ENCODE data around the gene XXYLT1. TPM values are rescaled to one million over a fixed set of nuclear protein-coding genes. Genes with fewer than 3 reads are reported as not detected.

Gene XXYLT1
- total RNA-seq, 1 donor from 2014 or later = 41.1 TPM

- TF ChIP-seq CTCF (conservative IDR thresholded peaks at IDR 0.05) = no peak
- peak overlapping the region; percentile 31 for H3K4me3 Mint-ChIP-seq
- H3K9me3 Mint-ChIP-seq = no peaks in the 10 kb centered on the region
- no peaks in the 10 kb centered on the region for H3K27me3 Mint-ChIP-seq (ENCODE audit: low read depth)
- no peak for DNase-seq (ENCODE audit: low read depth, low spot score)
- H3K36me3 Mint-ChIP-seq (ENCODE audit: low read depth) = peaks cover 2% of the 10 kb centered on the region
- H3K4me1 Mint-ChIP-seq = peaks cover 25% of the 10 kb centered on the region
- no peak overlapping the region for H3K27ac Mint-ChIP-seq (ENCODE audit: unreplicated experiment)
Measured at GRCh38 chr3:195256639-195257453, 14.1 kb downstream of the XXYLT1 start.

GRCh38 chr3:195255571-195256501, 15.1 kb downstream of the XXYLT1 start:
- Mint-ChIP-seq H3K4me3 (no peak overlapping the region), H3K27ac (ENCODE audit: unreplicated experiment) (no peak overlapping the region)
- DNase-seq (ENCODE audit: low read depth, low spot score) = no peak

GRCh38 chr3:195255176-195255500, 15.8 kb downstream of the XXYLT1 start:
- DNase-seq (ENCODE audit: low read depth, low spot score) = no peak
- no peak overlapping the region for H3K4me3 Mint-ChIP-seq
- no peaks in the 10 kb centered on the region for H3K9me3 Mint-ChIP-seq
- TF ChIP-seq CTCF (conservative IDR thresholded peaks at IDR 0.05) = no peak
- H3K27ac Mint-ChIP-seq (ENCODE audit: unreplicated experiment) = peak overlapping the region; percentile 73
- H3K27me3 Mint-ChIP-seq (ENCODE audit: low read depth) = no peaks in the 10 kb centered on the region
- peaks cover 24% of the 10 kb centered on the region for H3K4me1 Mint-ChIP-seq
- peaks cover 2% of the 10 kb centered on the region for H3K36me3 Mint-ChIP-seq (ENCODE audit: low read depth)

More at GRCh38 chr3:195255571-195256501, 15.1 kb downstream of the XXYLT1 start:
- Mint-ChIP-seq H3K4me1 (peaks cover 28% of the 10 kb centered on the region), H3K36me3 (ENCODE audit: low read depth) (peaks cover 2% of the 10 kb centered on the region), H3K27me3 (ENCODE audit: low read depth) (no peaks in the 10 kb centered on the region), H3K9me3 (no peaks in the 10 kb centered on the region)
- TF ChIP-seq CTCF (conservative IDR thresholded peaks at IDR 0.05) = no peak

DNA sequence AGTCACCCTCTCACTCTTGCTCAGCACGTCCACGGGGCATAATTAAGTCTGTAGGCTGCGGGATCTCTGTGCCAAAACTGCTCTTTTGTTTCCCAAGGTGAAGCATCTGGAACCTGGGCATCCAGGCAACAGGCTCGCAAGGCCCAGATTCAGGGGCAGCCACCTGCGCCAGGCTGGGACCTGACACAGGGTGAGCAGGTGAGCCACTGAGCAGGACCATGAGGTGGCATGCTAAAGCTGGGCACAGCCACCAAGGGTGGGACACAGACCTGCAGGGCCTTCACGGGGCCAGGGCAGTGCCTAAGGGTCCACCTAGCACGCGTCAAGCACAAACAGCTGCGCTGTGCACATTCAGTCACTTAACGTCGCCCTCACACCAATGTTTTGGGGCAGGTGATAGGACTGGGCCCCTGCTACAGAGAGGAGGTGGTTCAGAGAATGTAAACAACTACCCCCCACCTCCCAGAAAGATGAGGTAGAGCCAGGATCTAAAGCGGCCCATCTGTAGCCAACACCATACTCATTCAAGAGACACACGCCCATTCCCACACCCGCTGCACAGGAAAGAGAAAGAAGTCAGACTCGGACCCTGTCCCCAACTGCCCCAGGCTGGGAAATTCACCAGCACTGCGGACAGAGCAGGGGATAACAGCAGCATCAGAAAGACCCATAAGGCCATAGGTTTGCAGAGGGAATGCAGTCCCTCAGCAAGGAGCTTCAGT, 16.3 kb downstream of the XXYLT1 start:
- Mint-ChIP-seq H3K27ac (ENCODE audit: unreplicated experiment) (peak overlapping the region; percentile 73), H3K27me3 (ENCODE audit: low read depth) (no peaks in the 10 kb centered on the region), H3K9me3 (no peaks in the 10 kb centered on the region), H3K4me1 (peaks cover 24% of the 10 kb centered on the region), H3K4me3 (no peak overlapping the region), H3K36me3 (ENCODE audit: low read depth) (peaks cover 2% of the 10 kb centered on the region)
- DNase-seq (ENCODE audit: low read depth, low spot score) = no peak
- TF ChIP-seq CTCF (conservative IDR thresholded peaks at IDR 0.05) = no peak

DNA sequence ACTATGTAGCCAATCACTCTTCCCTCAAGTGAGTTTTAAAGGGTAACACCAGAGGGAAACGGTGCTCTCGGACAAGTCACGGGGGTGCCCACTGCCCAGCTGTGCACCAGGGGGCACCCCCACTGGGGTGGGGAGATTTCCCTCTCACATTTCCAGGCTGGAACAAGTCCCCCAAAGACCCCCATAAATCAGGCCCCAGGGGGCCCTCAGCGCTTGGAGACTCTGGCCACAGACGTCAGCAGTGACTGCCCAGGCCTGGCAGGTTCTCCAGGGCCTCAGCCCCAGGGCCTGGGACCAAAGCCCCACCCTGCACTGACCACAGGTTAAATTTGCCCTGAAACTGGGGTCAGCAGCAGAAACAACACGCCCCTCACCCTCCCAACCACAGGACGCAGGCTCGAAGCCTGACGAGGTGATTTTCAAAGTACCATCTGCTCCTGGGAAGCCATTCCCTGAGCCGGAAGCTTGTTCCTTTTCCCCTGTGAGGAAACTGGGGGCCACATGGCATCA, 17.0 kb downstream of the XXYLT1 start:
- H3K4me1 Mint-ChIP-seq = peaks cover 24% of the 10 kb centered on the region
- no peak overlapping the region for H3K4me3 Mint-ChIP-seq
- no peak overlapping the region for H3K27ac Mint-ChIP-seq (ENCODE audit: unreplicated experiment)
- no peak for DNase-seq (ENCODE audit: low read depth, low spot score)
- no peak for TF ChIP-seq CTCF (conservative IDR thresholded peaks at IDR 0.05)
- H3K36me3 Mint-ChIP-seq (ENCODE audit: low read depth) = peaks cover 2% of the 10 kb centered on the region
- H3K27me3 Mint-ChIP-seq (ENCODE audit: low read depth) = no peaks in the 10 kb centered on the region
- H3K9me3 Mint-ChIP-seq = no peaks in the 10 kb centered on the region
